HG02759 (cell line): Measurements from ENCODE around the gene GPR161.

Experiments used
- ATAC-seq: cut with Tn5 transposase; IDR thresholded peaks from one replicate; pipeline ENCODE4 v1.9.1; 2021; ENCODE audit warnings: mild to moderate bottlenecking, moderate library complexity; ENCODE audit not compliant: unreplicated experiment

Gene GPR161

GRCh38 chr1:168148916-168149315 is 12.2 kb upstream of the GPR161 start:
- ATAC-seq = no peak

GRCh38 chr1:168146626-168147025 is 9.9 kb upstream of the GPR161 start:
- ATAC-seq = no peak

- ATAC-seq = no peak
These were observed 9.4 kb upstream of the GPR161 start for GRCh38 chr1:168146160-168146539.

GRCh38 chr1:168145184-168146159 is 8.7 kb upstream of the GPR161 start:
- ATAC-seq = peak; percentile 99

- ATAC-seq = no peak
These were observed 5.2 kb upstream of the GPR161 start for GRCh38 chr1:168141871-168142385.

GRCh38 chr1:168139070-168139469 is 2.3 kb upstream of the GPR161 start:
- no peak for ATAC-seq

- no peak for ATAC-seq
These were observed 1.4 kb upstream of the GPR161 start for GRCh38 chr1:168138134-168138533.

- no peak for ATAC-seq
These were observed 738 bp upstream of the GPR161 start for GRCh38 chr1:168137515-168137821.

- ATAC-seq = no peak
These were observed 615 bp downstream of the GPR161 start for GRCh38 chr1:168135921-168136708.

- no peak for ATAC-seq
These were observed 1.4 kb downstream of the GPR161 start for GRCh38 chr1:168135116-168135920.

- no peak for ATAC-seq
These were observed 2.1 kb downstream of the GPR161 start for GRCh38 chr1:168134642-168135041.

- no peak for ATAC-seq
These were observed 2.6 kb downstream of the GPR161 start for GRCh38 chr1:168134132-168134531.

- ATAC-seq = no peak
These were observed 6.8 kb downstream of the GPR161 start for GRCh38 chr1:168129933-168130332.

- no peak for ATAC-seq
These were observed 9.2 kb downstream of the GPR161 start for GRCh38 chr1:168127503-168127902.

- no peak for ATAC-seq
These were observed 11.7 kb downstream of the GPR161 start for GRCh38 chr1:168125051-168125450.

GRCh38 chr1:168121401-168122011 is 15.2 kb downstream of the GPR161 start:
- ATAC-seq = no peak

GRCh38 chr1:168119750-168120149 is 17.0 kb downstream of the GPR161 start:
- no peak for ATAC-seq

- no peak for ATAC-seq
These were observed 20.4 kb downstream of the GPR161 start for GRCh38 chr1:168116327-168116799.

GRCh38 chr1:168114845-168115244 is 21.9 kb downstream of the GPR161 start:
- ATAC-seq = no peak

GRCh38 chr1:168112673-168113305 is 23.9 kb downstream of the GPR161 start:
- ATAC-seq = peak; percentile 52
